CD4-positive, alpha-beta T cell treated with Interleukin-21 for 1 hour (primary cell): ENCODE measurements around the gene PLPP3.

Experiments
- DNase-seq: peaks from one replicate; pipeline ENCODE4 v3.0.0-alpha.2; 2020

The PLPP3 gene

GRCh38 chr1:56545711-56546110, 33.7 kb downstream of the PLPP3 start:
- DNase-seq, result no peak

DNA sequence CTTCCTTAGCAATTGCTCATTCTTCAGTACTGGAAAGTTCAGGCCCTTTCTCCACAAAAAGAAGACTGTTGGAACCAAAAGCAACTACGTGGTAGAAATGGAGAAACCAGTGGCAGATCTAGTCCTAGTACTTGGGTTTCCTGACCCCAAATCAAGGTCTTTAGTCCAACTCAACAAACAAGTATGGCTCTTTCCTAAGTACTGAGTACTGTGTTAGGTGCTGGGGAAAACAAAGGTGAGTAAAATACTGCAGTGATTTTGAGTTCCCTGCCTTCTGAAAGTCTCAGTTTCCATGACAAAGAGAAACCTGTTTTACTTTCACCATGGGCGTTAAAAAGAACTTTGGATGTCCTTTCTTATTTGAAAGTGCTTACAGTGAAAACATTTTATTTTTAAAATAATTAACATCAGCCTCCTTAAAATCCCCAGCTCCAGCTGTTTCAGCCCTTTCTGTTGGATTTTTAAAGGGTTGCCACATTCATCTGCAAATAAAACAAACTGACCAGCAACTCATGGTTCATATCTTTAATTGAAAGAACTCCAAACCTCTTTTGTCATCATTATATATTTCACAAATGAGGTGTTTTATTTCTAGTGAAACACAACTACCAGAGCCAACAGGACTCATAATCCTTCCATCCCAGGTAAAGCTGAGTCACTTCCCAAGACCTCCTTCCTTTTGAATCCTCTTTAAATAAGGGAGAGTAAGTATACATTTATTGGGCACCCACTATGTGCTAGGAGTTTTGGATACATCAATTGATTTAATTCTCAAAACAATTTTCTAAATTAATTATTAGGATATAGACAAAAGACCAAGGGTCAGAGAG, 35.4 kb downstream of the PLPP3 start:
- no peak for DNase-seq

- no peak for DNase-seq
Observed at GRCh38 chr1:56542651-56543050, 36.7 kb downstream of the PLPP3 start.

- no peak for DNase-seq
Observed at GRCh38 chr1:56541408-56541807, 38.0 kb downstream of the PLPP3 start.

GRCh38 chr1:56540467-56540866, 38.9 kb downstream of the PLPP3 start:
- DNase-seq, result no peak

GRCh38 chr1:56539520-56539931, 39.8 kb downstream of the PLPP3 start:
- DNase-seq, result no peak

DNA sequence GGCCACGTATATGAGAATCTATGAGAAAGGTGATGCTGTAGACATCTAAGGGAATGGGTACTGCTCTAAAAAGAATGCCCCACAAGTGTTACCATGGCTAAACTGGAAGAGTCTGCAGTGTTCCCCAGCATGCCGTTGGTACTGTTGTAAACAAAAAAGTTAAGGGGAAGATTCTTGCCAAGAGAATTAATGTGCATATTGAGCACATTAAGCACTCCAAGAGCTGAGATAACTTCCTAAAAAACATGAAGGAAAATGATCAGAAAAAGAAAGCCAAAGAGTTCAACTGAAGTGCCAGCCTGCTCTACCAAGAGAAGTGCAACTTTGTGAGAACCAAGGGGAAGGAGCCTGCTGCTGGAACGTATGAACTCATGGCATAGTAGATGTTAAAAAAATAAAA, 40.8 kb downstream of the PLPP3 start:
- DNase-seq, result no peak

GRCh38 chr1:56537660-56538059, 41.7 kb downstream of the PLPP3 start:
- no peak for DNase-seq

GRCh38 chr1:56535939-56536338, 43.4 kb downstream of the PLPP3 start:
- no peak for DNase-seq

DNA sequence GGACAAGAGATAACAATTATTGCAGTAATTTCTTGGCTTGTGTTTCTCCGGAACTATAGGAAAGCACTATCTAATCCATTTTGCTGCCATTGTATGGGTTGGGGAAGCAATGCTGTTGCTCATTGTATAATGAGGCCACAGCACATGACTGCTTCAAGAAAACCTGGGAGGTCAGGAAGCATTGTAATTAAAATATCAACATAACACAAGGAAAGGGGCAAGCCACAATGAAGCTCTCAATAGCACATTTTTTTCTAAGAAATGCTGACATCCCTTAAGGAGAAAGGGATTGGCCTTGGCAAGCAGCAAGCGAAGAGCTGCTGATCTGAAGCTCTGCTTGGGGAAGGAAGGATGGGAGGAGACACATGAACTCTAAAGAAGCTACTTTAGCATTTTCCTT, 44.0 kb downstream of the PLPP3 start:
- DNase-seq, result no peak

DNA sequence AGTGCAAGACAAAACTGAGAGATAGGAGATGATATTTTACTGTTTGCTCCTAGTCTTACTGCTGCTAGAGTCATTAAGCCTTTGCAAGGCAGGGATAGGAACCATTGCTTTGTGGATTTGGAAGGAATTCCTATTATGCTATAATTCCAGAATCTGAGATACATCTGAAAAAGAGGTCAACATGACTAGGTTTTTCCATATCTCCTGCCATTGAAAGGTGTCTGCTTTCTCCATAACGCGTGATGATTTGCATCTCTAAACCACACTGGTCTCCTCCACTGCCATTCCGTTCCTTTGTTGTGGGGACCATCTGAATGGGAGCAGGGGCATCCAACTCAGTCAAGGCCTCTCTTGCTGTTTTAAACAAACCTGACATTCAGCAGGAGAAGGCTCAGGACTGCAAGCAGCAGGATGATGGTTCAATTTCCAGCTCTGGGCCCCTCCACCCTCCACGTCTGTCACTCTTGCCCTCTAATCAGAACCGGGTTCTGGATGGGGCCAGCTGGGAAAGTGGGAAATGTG, 45.2 kb downstream of the PLPP3 start:
- no peak for DNase-seq

- DNase-seq, result no peak
Observed at GRCh38 chr1:56533621-56534020, 45.7 kb downstream of the PLPP3 start.

- DNase-seq, result no peak
Observed at GRCh38 chr1:56533197-56533596, 46.2 kb downstream of the PLPP3 start.

GRCh38 chr1:56532350-56532683, 47.0 kb downstream of the PLPP3 start:
- DNase-seq, result no peak

- DNase-seq, result no peak
Observed at GRCh38 chr1:56531624-56532349, 47.6 kb downstream of the PLPP3 start.

- no peak for DNase-seq
Observed at GRCh38 chr1:56529801-56530200, 49.6 kb downstream of the PLPP3 start.

DNA sequence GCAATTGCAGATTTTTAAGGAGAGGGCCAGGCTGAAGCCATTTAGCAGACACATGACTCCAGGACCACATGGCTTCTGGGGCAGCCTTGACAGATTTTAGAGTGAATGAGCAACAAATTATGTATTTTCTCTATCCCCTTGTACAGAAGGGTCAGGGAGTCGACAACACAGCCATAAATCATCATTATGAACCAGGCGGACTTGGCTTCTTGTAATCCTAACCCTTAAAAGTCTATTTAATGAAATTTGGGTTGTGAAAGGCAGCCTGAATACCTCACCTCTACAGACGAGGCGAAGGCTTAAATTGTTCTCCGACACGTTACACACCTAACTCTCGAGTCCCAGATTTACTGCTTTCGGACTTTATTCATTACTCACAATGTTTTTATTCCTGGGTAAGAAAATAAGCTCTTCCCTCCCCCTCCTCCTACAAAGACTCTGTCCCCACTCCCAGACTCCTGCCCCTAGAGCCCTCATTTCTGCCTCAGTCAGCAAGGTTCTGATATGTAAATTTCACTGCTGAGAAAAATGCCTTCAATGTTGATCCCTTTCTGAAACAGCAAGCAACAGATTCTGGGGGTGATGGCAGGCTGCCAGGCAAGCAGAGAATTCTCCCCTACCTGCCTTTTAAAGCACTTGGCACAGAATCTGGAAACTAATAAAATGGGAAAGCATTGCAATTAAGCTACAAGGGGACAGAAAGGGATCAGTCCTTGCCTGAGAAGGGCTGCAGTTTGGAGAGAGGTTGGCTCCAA, 51.6 kb downstream of the PLPP3 start:
- no peak for DNase-seq

DNA sequence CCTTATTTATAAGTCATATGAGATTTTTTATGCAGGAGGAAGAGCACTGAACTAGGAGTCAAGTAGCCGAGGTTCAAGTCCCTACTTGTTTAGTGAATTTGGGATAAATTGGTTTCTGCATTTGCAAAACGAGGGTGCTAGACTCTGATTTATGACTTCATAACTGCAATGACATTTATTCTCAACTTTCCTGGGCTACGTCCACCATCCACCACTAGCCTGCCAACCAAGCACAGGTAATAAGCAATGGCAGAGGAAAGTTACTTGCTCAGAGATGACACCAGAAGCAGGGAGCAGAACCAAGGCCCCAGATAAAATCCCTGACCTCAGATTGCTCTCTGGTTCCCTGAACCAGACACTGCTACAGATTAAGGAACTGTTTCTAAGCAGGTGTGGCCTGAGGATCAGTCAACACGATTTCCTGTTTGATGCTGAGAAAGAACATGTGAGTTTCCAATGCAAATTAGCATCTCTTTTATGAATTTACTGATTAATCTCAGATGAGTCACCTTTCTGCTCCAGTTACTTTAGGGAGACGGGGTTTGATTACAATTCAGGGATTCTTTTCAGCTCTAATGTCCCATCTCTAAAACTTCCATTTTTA, 52.7 kb downstream of the PLPP3 start:
- no peak for DNase-seq

DNA sequence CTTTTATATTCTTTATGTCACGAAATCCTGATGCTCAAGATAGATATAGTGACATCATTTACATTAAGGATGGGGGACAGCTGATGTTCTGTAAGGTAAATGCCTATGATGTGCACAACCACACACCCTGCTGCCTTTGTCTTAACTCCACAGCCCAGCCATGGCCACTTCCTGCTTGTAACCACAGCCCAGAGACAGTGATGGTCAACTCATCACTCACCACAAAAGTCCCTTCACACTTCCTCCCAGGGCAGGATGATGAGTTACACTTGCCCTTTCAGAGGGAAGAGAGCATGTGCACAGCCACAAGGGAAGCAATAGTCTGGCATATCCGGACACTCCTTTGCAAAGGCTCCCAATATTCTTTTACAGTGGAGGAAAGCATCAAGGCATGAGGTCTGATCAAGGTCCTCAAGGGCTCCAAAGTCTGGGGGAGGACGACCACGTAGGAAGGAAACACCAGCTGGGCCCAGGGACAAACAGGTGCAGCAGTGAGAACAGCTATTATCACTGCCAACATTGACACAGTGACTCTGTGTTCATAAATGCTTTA, 53.8 kb downstream of the PLPP3 start:
- DNase-seq, result peak; percentile 2

- no peak for DNase-seq
Observed at GRCh38 chr1:56524263-56524662, 55.1 kb downstream of the PLPP3 start.

DNA sequence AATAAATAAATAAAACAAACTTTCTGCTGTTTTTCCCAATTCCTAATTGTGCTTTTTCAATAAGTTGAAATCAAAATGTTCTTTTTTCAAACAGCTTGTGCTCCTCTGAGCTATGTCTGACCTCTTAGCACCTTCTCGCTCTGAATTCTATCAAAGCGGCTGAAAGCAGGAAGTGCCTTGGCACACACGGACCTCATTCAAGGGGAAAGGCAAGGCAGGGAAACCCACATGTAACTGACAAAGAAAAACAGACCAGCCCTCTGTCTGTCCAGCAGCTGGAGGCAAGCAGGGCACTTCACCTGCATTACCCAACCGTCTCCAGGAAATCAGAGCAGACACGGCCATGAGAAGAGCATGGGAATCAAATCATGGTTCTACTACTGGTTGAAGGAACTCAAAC, 56.7 kb downstream of the PLPP3 start:
- DNase-seq, result no peak

DNA sequence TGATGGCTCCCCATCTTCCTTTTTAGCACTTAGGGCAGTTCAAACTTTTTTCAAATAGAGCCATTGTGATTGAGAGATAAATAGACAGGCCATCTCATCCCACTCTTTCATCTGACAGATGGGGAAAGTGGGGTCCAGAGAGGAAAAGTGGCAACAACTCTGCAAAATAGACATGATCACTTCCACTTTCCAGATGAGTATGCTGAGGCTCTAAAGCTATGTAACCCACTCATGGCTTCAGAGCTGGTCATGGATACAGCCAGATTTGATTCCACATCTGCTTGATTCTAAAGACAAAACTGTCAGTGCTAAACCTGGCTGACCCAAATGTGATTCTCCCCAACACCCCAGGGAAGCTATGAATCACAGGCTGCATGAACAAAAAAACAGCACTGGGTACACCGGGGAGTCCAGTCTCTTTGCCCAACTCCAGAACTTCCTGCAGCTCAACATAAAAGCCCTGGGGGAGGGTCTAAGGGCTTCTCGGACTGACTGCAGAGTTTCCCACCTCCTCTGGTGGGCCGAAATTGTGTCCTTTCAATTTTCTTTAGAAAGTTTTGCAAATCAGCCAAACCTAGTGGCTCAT, 59.3 kb downstream of the PLPP3 start:
- no peak for DNase-seq
